PC-9 (cell line): ENCODE data around the gene SERHL2. TPM values are rescaled to one million over a fixed set of nuclear protein-coding genes. Genes with fewer than 3 reads are reported as not detected.
A peak's percentile ranks its signal among the peaks of the same experiment; 100 is the strongest.
"Not testable (repeated sequence)": the region's sequence is repeated elsewhere in the genome, so short reads cannot be mapped to it uniquely, and the experiment has no call there.

Experiments
- BruUV-seq: library from RNA; stranded (reverse); fragments of 400-500 nt; replicated peaks from 2 replicates; lab custom pipeline; 2021; lab: Mats Ljungman, UMichigan
- CTCF ChIA-PET: fragments of 300-600 bp; sonication (Branson Sonifier 250); formaldehyde crosslinking; loops from one replicate; lab custom pipeline; 2022; ENCODE audit warnings: antibody characterized with exemption; lab: Charles Lee
- POLR2A ChIA-PET: fragments of 300-600 bp; sonication (Branson Sonifier 250); formaldehyde crosslinking; loops from one replicate; lab custom pipeline; 2022; ENCODE audit warnings: antibody characterized with exemption; ENCODE audit not compliant: unreplicated experiment; lab: Charles Lee
- DNase-seq, 2 experiments: peaks; one replicate each; pipeline versions ENCODE4 v3.0.0 to v3.0.0-alpha.2; 2015 to 2022; ENCODE audit warnings: mixed read lengths in 1 of 2
- H2AFZ ChIP-seq: fragments of 200-600 bp; sonication (generic); 2 replicates; pipeline ENCODE4 v1.8.1; 2017; ENCODE audit warnings: antibody characterized with exemption
- H3F3A ChIP-seq: fragments of 200-600 bp; sonication (generic); 2 replicates; pipeline ENCODE4 v1.8.1; 2017; ENCODE audit warnings: antibody characterized with exemption, mild to moderate bottlenecking, low read depth; ENCODE audit not compliant: insufficient read depth
- H3K27ac ChIP-seq: fragments of 200-600 bp; sonication (generic); 2 replicates; pipeline ENCODE4 v1.6.1; 2016; ENCODE audit warnings: mixed run types
- H3K27me3 ChIP-seq: fragments of 200-600 bp; sonication (generic); 2 replicates; pipeline ENCODE4 v1.6.1; 2016; ENCODE audit warnings: low read depth, mixed run types; ENCODE audit not compliant: insufficient read depth
- H3K36me3 ChIP-seq: fragments of 200-600 bp; sonication (generic); 2 replicates; pipeline ENCODE4 v1.6.1; 2016; ENCODE audit warnings: low read depth, mixed run types
- H3K4me1 ChIP-seq: fragments of 200-600 bp; sonication (generic); replicated peaks from 2 replicates; pipeline ENCODE4 v1.6.1; 2016; ENCODE audit warnings: mixed run types; ENCODE audit not compliant: insufficient read depth
- H3K4me2 ChIP-seq: fragments of 200-600 bp; sonication (generic); 2 replicates; pipeline ENCODE4 v1.6.1; 2017; ENCODE audit warnings: mixed run types
- H3K4me3 ChIP-seq: fragments of 200-600 bp; sonication (generic); 2 replicates; pipeline ENCODE4 v1.6.1; 2016; ENCODE audit warnings: mixed run types
- H3K79me2 ChIP-seq: fragments of 200-600 bp; sonication (generic); 2 replicates; pipeline ENCODE4 v1.6.1; 2017; ENCODE audit warnings: low read depth, mixed run types
- H3K9me2 ChIP-seq: fragments of 200-600 bp; sonication (generic); 2 replicates; pipeline ENCODE4 v1.8.1; 2017; ENCODE audit warnings: mild to moderate bottlenecking; ENCODE audit not compliant: insufficient read depth
- H3K9me3 ChIP-seq: fragments of 200-600 bp; sonication (generic); 2 replicates; pipeline ENCODE4 v1.8.1; 2016; ENCODE audit warnings: low read depth; ENCODE audit not compliant: insufficient read depth
- H4K20me1 ChIP-seq: fragments of 200-600 bp; sonication (generic); 2 replicates; pipeline ENCODE4 v1.8.1; 2017; ENCODE audit not compliant: insufficient read depth
- CTCF ChIP-seq: fragments of 200-600 bp; sonication (generic); conservative IDR thresholded peaks from 2 replicates; pipeline ENCODE4 v1.6.1; 2017; ENCODE audit warnings: mixed run types, antibody characterized with exemption, mild to moderate bottlenecking, moderate library complexity
- EZH2 ChIP-seq: fragments of 200-600 bp; sonication (generic); IDR thresholded peaks from 2 replicates; pipeline ENCODE4 v1.8.0; 2017; ENCODE audit warnings: antibody characterized with exemption, low read depth
- intact Hi-C: fragments of 100-400 bp; cut with micrococcal nuclease; formaldehyde crosslinking; loops from one replicate; pipeline ENCODE4 v1.10.0; 2022; ENCODE audit not compliant: unreplicated experiment
- total RNA-seq: library from RNA; stranded (reverse); gene quantifications from 2 replicates; pipeline ENCODE4 v1.2.3, GENCODE V29; 2021

The SERHL2 gene
- total RNA-seq, 1 experiment from 2014 or later: 2.4 TPM

- BruUV-seq: no TSS peak
- CTCF ChIA-PET: no interaction called here
- H3K4me2 ChIP-seq: no peak overlapping the region
- no peaks in the 10 kb centered on the region for H3K79me2 ChIP-seq
- H3F3A ChIP-seq: peaks cover 9% of the 10 kb centered on the region; the same call in 1 of the 2 replicates
- intact Hi-C loops: no loop called here
- no peak overlapping the region for H3K4me3 ChIP-seq
- H4K20me1 ChIP-seq: no peaks in the 10 kb centered on the region
- TF ChIP-seq EZH2: no peak
- TF ChIP-seq CTCF: no peak
- no peaks in the 10 kb centered on the region for H3K9me3 ChIP-seq
- POLR2A ChIA-PET: no interaction called here
- no peaks in the 10 kb centered on the region for H3K36me3 ChIP-seq
- H3K9me2 ChIP-seq: no peaks in the 10 kb centered on the region
- no peak overlapping the region for H2AFZ ChIP-seq
- no peak overlapping the region for H3K27ac ChIP-seq
- no peaks in the 10 kb centered on the region for H3K4me1 ChIP-seq
- peak in 1 of 2 experiments; percentile 24 for DNase-seq
- H3K27me3 ChIP-seq: no peaks in the 10 kb centered on the region
Observed at GRCh38 chr22:42548597-42549330, 5.0 kb upstream of the SERHL2 start.

GRCh38 chr22:42549331-42550060, 4.3 kb upstream of the SERHL2 start:
- H3K4me1 ChIP-seq: no peaks in the 10 kb centered on the region
- H3K4me3 ChIP-seq: no peak overlapping the region
- no peak overlapping the region for H3K27ac ChIP-seq
- H3K9me3 ChIP-seq: no peaks in the 10 kb centered on the region
- H2AFZ ChIP-seq: no peak overlapping the region
- ChIA-PET POLR2A (no interaction called here), CTCF (no interaction called here)
- no TSS peak for BruUV-seq
- no peaks in the 10 kb centered on the region for H4K20me1 ChIP-seq
- no peaks in the 10 kb centered on the region for H3K27me3 ChIP-seq
- H3K4me2 ChIP-seq: no peak overlapping the region
- intact Hi-C loops: no loop called here
- peak in 1 of 2 experiments; percentile 35 for DNase-seq
- no peaks in the 10 kb centered on the region for H3K79me2 ChIP-seq
- H3F3A ChIP-seq: peaks cover 8% of the 10 kb centered on the region; the same call in 1 of the 2 replicates
- no peaks in the 10 kb centered on the region for H3K36me3 ChIP-seq
- TF ChIP-seq CTCF (no peak), EZH2 (no peak)
- H3K9me2 ChIP-seq: no peaks in the 10 kb centered on the region

- H3K9me3 ChIP-seq, H3K4me1 ChIP-seq, H3K4me3 ChIP-seq, H3K9me2 ChIP-seq, POLR2A ChIA-PET, DNase-seq, H3K27ac ChIP-seq, H3K36me3 ChIP-seq, H3K4me2 ChIP-seq, H3K79me2 ChIP-seq, H3F3A ChIP-seq, H4K20me1 ChIP-seq, H2AFZ ChIP-seq, BruUV-seq, H3K27me3 ChIP-seq: not testable (repeated sequence)
- intact Hi-C loops: loop anchor here (2.0 kb wide), 1 partner anchor 19 kb away; no protein-coding TSS in a partner anchor
- CTCF ChIA-PET: interaction anchor here (0.6 kb wide), 3 partner anchors 35 to 197 kb away, joined by 4 to 7 read pairs (median 6); no protein-coding TSS in a partner anchor
Observed at GRCh38 chr22:42552294-42552647, 1.5 kb upstream of the SERHL2 start.
